ENCODE data around the gene SLC2A4RG.
A peak's percentile ranks its signal among the peaks of the same experiment; 100 is the strongest.

Gene SLC2A4RG

GRCh38 chr20:63699466-63700198 lies 39.9 kb upstream of the SLC2A4RG start:
- DNase-seq (ENCODE audit: low read depth, low spot score) = no peak

GRCh38 chr20:63700199-63701050 lies 39.2 kb upstream of the SLC2A4RG start:
- DNase-seq (ENCODE audit: low read depth, low spot score) = no peak

GRCh38 chr20:63701051-63701328 lies 38.6 kb upstream of the SLC2A4RG start:
- no peak for DNase-seq (ENCODE audit: low read depth, low spot score)

DNA sequence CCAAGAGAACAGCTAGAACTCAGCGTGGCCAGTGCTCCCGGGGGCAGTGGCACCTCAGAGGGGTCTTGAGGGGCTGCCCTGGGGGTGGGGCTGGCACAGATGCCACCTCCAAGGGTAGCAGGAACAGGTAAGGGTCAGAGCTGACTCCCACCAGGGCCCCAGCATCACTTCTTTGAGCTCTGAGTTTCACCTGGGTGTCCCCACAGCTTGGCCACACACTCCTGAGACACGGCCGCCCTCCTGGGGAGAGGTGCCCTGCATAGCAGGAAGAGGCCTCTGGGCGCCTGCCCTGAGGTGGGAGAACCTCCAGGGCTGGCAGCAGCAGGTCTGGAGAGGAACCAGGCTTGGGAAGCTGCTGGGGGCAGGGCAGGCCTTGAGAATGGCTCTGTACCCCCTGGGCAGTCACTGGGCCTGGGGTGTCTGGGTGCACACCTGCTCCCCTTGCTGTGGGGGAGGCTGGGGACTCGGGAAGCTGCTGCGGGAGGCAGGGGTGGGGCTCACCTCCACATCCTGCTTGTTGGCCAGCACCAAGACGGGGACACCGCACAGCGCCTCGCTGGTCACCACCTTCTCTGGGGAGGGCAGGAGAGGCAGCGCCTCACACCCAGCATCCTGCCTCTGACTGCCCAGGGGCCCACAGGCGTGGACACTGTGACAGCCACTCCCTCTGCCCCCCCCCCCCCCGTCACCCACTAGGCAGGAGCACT lies 38.1 kb upstream of the SLC2A4RG start:
- DNase-seq (ENCODE audit: low read depth, low spot score) = peak; percentile 2

- peak; percentile 1 for DNase-seq (ENCODE audit: low read depth, low spot score)
Measured at GRCh38 chr20:63702036-63702665, 37.4 kb upstream of the SLC2A4RG start.

DNA sequence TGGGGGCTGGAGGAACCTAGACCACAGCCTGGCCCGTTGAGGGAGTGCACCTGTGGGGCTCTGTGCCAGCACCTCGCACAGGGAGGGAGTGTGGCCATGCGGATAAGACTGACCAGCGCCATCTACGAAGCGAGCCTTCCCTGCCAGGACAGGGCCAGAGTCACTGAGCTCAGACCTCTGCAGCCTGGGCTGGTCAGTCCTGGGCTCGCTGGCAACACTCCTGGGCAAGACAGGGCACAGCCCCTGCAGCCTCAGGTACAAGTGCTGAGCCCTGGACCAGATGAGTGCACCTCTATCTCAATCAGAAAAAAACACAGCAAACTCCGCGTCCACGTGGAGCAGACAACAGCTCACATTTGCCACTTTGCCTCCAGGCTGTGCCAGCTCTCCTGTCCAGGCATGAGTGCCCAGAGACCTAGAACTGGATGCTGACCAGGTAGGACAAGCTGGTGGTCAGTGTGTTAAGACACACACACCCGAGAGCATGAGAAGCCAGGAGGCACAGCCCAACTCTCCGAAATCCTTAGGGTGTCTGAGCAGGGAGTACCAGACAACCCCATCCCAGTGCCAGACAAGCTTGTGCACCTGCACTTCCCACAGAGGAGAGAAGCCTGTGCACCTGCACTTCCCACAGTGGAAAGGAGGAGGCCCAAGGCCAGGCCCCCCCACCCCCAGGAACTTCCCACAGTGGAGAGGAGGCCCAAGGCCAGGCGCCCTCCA lies 36.7 kb upstream of the SLC2A4RG start:
- DNase-seq (ENCODE audit: low read depth, low spot score) = peak; percentile 3

GRCh38 chr20:63703471-63703975 lies 36.1 kb upstream of the SLC2A4RG start:
- no peak for DNase-seq (ENCODE audit: low read depth, low spot score)

DNA sequence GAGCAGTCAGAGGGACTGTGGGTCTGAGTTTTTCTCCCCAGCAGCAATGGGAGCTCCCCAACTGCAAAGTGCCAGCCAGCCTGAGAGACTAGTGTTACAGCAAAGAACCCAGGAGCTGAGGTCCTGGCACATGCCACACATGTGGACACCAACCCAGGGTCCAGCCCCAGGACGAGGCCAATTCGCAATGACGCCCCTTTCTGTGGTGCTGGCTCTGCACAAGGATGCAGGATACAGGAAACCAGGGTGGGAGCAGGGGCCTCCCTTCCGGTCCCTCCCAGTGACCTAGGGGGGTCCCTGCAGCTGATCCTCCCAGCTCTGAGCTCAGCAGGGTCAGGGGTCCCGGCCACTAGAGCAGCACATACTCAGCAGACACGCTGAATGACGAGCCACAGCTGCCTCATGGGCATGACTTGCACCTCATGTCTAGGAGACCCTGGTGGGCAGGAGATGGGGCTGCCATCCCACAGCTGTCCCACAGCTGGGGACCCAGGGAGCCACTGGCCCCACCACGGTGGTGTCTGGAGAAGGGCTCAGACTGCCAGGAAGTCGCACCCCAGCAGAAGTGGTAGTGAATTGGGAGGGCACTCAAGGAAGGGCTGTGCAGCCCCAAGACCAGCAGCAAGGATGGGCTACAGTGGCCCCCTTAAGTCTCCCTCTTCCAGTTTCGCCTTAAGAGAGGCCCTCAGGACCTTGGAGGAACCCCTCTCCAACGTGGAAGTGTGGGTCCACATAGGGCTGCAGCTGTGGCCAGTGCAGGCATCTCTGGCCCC lies 35.4 kb upstream of the SLC2A4RG start:
- DNase-seq (ENCODE audit: low read depth, low spot score) = no peak

DNA sequence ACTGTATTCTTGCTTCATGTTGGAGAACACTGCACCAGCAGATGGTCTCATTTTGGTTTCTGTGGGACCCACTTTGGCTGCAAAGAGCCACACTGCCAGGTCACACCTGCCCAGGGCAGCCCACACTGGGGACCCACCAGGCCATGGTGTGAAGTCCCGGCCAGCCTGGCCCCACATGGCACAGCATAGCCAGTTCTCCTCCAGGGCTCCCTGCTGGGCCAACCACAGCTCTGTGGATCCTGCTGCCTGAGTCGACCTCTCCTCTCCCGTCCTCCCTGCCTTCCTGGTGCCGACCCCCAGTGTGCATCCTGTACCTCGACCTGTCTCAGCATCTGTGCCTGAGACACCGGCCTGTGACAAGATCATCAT lies 34.8 kb upstream of the SLC2A4RG start:
- peak; percentile 1 for DNase-seq (ENCODE audit: low read depth, low spot score)

GRCh38 chr20:63705232-63706026 lies 34.1 kb upstream of the SLC2A4RG start:
- DNase-seq (ENCODE audit: low read depth, low spot score) = no peak

DNA sequence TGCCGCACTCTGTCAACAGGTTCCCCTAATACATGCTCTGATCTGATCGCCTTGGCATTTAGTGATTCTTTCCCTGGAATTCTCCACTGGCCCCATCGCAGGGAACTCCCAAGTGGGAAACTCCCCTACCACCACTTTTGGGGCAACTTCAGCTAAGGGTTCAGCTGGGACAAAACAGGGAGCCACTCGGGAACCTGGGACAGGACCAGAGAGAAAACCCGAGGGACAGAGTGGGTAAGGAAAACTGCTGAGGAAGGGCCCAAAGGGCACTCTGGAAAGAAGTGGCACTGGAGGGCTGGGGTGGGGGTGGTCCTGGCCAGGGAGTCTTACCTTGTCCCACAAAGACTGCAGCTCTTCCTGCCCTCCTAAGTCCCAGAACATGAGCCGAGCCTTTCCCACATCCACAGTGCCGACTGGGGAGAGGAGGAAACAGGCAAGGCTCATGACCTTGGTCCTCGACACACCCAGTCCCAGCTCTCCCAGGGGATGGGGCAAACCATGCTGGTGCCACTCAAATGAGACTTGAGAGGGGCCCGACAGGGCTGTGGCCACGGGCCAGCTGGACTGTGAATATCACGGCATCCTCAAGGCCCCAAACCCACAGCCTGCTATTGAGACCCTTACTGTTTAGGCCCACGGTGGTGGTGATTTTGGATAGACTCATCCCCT lies 33.4 kb upstream of the SLC2A4RG start:
- no peak for DNase-seq (ENCODE audit: low read depth, low spot score)

GRCh38 chr20:63706852-63707557 lies 32.6 kb upstream of the SLC2A4RG start:
- DNase-seq (ENCODE audit: low read depth, low spot score) = peak; percentile 60

GRCh38 chr20:63707558-63708300 lies 31.8 kb upstream of the SLC2A4RG start, which contains the start of the genes ARFRP1 and ZGPAT:
Gene ARFRP1 (minus strand): TSS chr20:63707976. CDS start chr20:63707091, 885 bp downstream.
Gene ZGPAT (plus strand): TSS chr20:63708039. CDS start chr20:63708581, 542 bp downstream.
- peak; percentile 93 for DNase-seq (ENCODE audit: low read depth, low spot score)

DNA sequence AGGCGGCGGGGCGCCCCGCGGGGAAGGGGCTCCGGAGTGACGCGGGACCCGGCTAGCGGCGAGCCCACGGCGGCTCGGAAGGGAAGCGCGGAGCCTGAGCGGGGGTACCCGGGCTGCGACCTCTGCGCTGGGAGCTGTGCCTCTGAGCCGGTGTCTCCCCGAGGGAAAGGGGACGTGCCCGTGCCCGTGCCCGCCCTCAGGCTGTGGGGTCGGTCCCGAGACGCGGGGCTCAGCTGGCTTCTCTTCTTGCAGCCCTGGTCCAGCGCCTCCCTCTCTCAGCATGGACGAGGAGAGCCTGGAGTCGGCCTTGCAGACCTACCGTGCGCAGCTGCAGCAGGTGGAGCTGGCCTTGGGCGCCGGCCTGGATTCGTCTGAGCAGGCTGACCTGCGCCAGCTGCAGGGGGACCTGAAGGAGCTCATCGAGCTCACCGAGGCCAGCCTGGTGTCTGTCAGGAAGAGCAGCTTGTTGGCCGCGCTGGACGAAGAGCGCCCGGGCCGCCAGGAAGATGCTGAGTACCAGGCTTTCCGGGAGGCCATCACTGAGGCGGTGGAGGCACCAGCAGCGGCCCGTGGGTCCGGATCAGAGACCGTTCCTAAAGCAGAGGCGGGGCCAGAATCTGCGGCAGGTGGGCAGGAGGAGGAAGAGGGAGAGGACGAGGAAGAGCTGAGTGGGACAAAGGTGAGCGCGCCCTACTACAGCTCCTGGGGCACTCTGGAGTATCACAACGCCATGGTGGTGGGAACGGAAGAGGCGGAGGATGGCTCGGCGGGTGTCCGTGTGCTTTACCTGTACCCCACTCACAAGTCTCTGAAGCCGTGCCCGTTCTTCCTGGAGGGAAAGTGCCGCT lies 31.1 kb upstream of the SLC2A4RG start:
- DNase-seq (ENCODE audit: low read depth, low spot score) = peak; percentile 30

- DNase-seq (ENCODE audit: low read depth, low spot score) = no peak
Measured at GRCh38 chr20:63709149-63709527, 30.4 kb upstream of the SLC2A4RG start.

DNA sequence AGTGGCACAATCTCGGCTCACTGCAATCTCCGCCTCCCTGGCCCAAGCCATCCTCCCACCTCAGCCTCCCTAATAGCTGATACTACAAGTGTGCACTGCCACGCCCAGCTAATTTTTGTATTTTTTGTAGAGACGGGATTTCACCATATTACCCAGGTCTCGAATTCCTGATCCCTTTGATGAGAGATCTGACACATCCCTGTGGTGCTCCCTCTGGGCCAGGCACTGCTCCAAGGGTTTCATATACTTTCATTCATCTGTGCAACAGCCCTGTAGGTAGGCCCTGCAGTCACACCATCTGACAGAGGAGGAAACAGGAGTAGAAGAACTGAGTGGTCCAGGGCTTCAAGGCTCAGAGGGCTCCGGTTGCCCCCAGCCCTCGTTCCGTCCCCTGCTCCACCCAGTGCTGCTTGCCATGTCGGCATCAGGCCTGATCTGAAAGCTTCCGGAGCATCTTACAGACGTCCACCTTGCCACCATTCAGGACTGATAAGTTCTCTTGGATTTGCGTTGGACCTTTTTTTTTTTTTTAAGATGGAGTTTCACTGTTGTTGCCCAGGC lies 28.4 kb upstream of the SLC2A4RG start:
- DNase-seq (ENCODE audit: low read depth, low spot score) = no peak

Data from astrocyte of the hippocampus (primary cell).